H9 (cell line): ENCODE results near the gene TOMM70. TPM values are rescaled to one million over a fixed set of nuclear protein-coding genes. Genes with fewer than 3 reads are reported as not detected.

Experiments
- DNase-seq: peaks from one replicate; pipeline ENCODE4 v3.0.0-alpha.2; 2017
- H2AFZ ChIP-seq: one replicate; pipeline ENCODE4 v1.6.1; 2013; ENCODE audit warnings: mild to moderate bottlenecking, low read length, control low read depth, moderate library complexity
- H2AK5ac ChIP-seq: 2 replicates; pipeline ENCODE4 v1.6.1; 2013; ENCODE audit warnings: low read length, control low read depth, mixed read lengths; ENCODE audit not compliant: insufficient read length
- H2BK120ac ChIP-seq: one replicate; pipeline ENCODE4 v1.6.1; 2013; ENCODE audit warnings: low read depth, mild to moderate bottlenecking, low read length, control low read depth, inconsistent platforms; ENCODE audit not compliant: poor library complexity, severe bottlenecking
- H2BK12ac ChIP-seq: 2 replicates; pipeline ENCODE4 v1.6.1; 2013; ENCODE audit warnings: low read length, control low read depth, mixed read lengths, low read depth; ENCODE audit not compliant: insufficient read length
- H2BK15ac ChIP-seq: 2 replicates; pipeline ENCODE4 v1.6.1; 2013; ENCODE audit warnings: low read depth, low read length, control low read depth
- H2BK20ac ChIP-seq: one replicate; pipeline ENCODE4 v1.6.1; 2013; ENCODE audit warnings: low read depth, mild to moderate bottlenecking, low read length, control low read depth, inconsistent platforms; ENCODE audit not compliant: poor library complexity, severe bottlenecking
- H2BK5ac ChIP-seq: 2 replicates; pipeline ENCODE4 v1.6.1; 2013; ENCODE audit warnings: low read length, control low read depth, mixed read lengths; ENCODE audit not compliant: insufficient read length
- H3K14ac ChIP-seq: 2 replicates; pipeline ENCODE4 v1.6.1; 2013; ENCODE audit warnings: low read length, control low read depth; ENCODE audit not compliant: insufficient read depth
- H3K18ac ChIP-seq: 2 replicates; pipeline ENCODE4 v1.6.1; 2013; ENCODE audit warnings: low read depth, mild to moderate bottlenecking, mixed read lengths, low read length, control low read depth; ENCODE audit not compliant: insufficient read length
- H3K23ac ChIP-seq: 2 replicates; pipeline ENCODE4 v1.6.1; 2013; ENCODE audit warnings: low read length, control low read depth, mixed read lengths, low read depth; ENCODE audit not compliant: insufficient read length
- H3K23me2 ChIP-seq: 2 replicates; pipeline ENCODE4 v1.6.1; 2013; ENCODE audit warnings: low read depth, mild to moderate bottlenecking, mixed read lengths, low read length, control low read depth; ENCODE audit not compliant: insufficient read length, poor library complexity, severe bottlenecking
- H3K27ac ChIP-seq: 2 replicates; pipeline ENCODE4 v1.5.1; 2013; ENCODE audit warnings: low read length, control low read depth, mixed read lengths, low read depth; ENCODE audit not compliant: insufficient read length
- H3K27me3 ChIP-seq: 2 replicates; pipeline ENCODE4 v1.6.1; 2013; ENCODE audit warnings: low read length, control low read depth, inconsistent platforms; ENCODE audit not compliant: insufficient read depth
- H3K4ac ChIP-seq: 2 replicates; pipeline ENCODE4 v1.6.1; 2013; ENCODE audit warnings: low read depth, mild to moderate bottlenecking, control low read depth, inconsistent platforms, low read length, moderate library complexity
- H3K4me1 ChIP-seq: 2 replicates; pipeline ENCODE4 v1.6.1; 2013; ENCODE audit warnings: low read length, control low read depth, inconsistent platforms; ENCODE audit not compliant: insufficient read depth
- H3K4me2 ChIP-seq: 2 replicates; pipeline ENCODE4 v1.6.1; 2013; ENCODE audit warnings: low read length, control low read depth, mixed read lengths; ENCODE audit not compliant: insufficient read length, insufficient read depth
- H3K56ac ChIP-seq: 2 replicates; pipeline ENCODE4 v1.6.1; 2013; ENCODE audit warnings: low read depth, mild to moderate bottlenecking, mixed read lengths, low read length, control low read depth; ENCODE audit not compliant: insufficient read length
- H3K79me1 ChIP-seq: 2 replicates; pipeline ENCODE4 v1.6.1; 2013; ENCODE audit warnings: low read depth, mild to moderate bottlenecking, moderate library complexity, low read length, control low read depth, inconsistent platforms; ENCODE audit not compliant: insufficient read depth, poor library complexity, severe bottlenecking
- H3K79me2 ChIP-seq: 2 replicates; pipeline ENCODE4 v1.6.1; 2013; ENCODE audit warnings: low read length, control low read depth, inconsistent platforms; ENCODE audit not compliant: insufficient read depth
- H3K9ac ChIP-seq: 2 replicates; pipeline ENCODE4 v1.6.1; 2013; ENCODE audit warnings: low read length, control low read depth, mixed read lengths; ENCODE audit not compliant: insufficient read length; ENCODE audit errors: extremely low read depth
- H3K9me3 ChIP-seq: one replicate; pipeline ENCODE4 v1.6.1; 2013; ENCODE audit warnings: low read depth, low read length, inconsistent platforms; ENCODE audit not compliant: control insufficient read depth
- H3T11ph ChIP-seq: one replicate; pipeline ENCODE4 v1.6.1; 2013; ENCODE audit warnings: mild to moderate bottlenecking, low read length, control low read depth, inconsistent platforms
- H4K20me1 ChIP-seq: one replicate; pipeline ENCODE4 v1.6.1; 2013; ENCODE audit not compliant: control insufficient read depth, insufficient read length, insufficient read depth
- H4K5ac ChIP-seq: 2 replicates; pipeline ENCODE4 v1.6.1; 2013; ENCODE audit warnings: low read depth, mild to moderate bottlenecking, mixed read lengths, low read length, control low read depth; ENCODE audit not compliant: insufficient read length
- H4K8ac ChIP-seq: replicated peaks from 2 replicates; pipeline ENCODE4 v1.6.1; 2013; ENCODE audit warnings: low read length, control low read depth, mixed read lengths, low read depth; ENCODE audit not compliant: insufficient read length
- H4K91ac ChIP-seq: 2 replicates; pipeline ENCODE4 v1.6.1; 2013; ENCODE audit warnings: low read depth, mild to moderate bottlenecking, moderate library complexity, mixed read lengths, low read length, control low read depth; ENCODE audit not compliant: insufficient read length
- H3K27ac Mint-ChIP-seq, 3 experiments: 2 replicates in 2 of 3; 3 replicates in 1 of 3; pipeline ENCODE4 v1.8.0; 2020 to 2021; ENCODE audit warnings: mixed read lengths in 3 of 3, mild to moderate bottlenecking in 1 of 3, moderate library complexity in 1 of 3
- H3K27me3 Mint-ChIP-seq: 2 replicates; pipeline ENCODE4 v1.8.0; 2021; ENCODE audit warnings: low read depth, mild to moderate bottlenecking, moderate library complexity, mixed read lengths
- H3K36me3 Mint-ChIP-seq, 3 experiments: 2 replicates in 2 of 3; 3 replicates in 1 of 3; pipeline ENCODE4 v1.8.0; 2020 to 2021; ENCODE audit warnings: low read depth in 3 of 3, mixed read lengths in 3 of 3; ENCODE audit not compliant: insufficient read depth in 1 of 3
- H3K4me1 Mint-ChIP-seq, 2 experiments: 2 replicates each; pipeline ENCODE4 v1.8.0; 2020; ENCODE audit warnings: mixed read lengths in 2 of 2
- H3K4me3 Mint-ChIP-seq, 2 experiments: 2 replicates in 1 of 2; 3 replicates in 1 of 2; pipeline ENCODE4 v1.8.0; 2020 to 2021; ENCODE audit warnings: mild to moderate bottlenecking in 2 of 2, mixed read lengths in 2 of 2, moderate library complexity in 1 of 2
- H3K9me3 Mint-ChIP-seq, 2 experiments: 2 replicates in 1 of 2; 3 replicates in 1 of 2; pipeline ENCODE4 v1.8.0; 2020; ENCODE audit warnings: mild to moderate bottlenecking in 2 of 2, mixed read lengths in 2 of 2, moderate library complexity in 1 of 2
- WGBS: extraction: QIAGEN DNeasy Blood & Tissue Kit; methylation state at CpG from one replicate; pipeline ENCODE4 v1.1.7; 2013; ENCODE audit warnings: missing lambda C conversion rate, low lambda C conversion rate, mixed read lengths; ENCODE audit not compliant: insufficient read length; ENCODE audit errors: extremely low coverage; 5-methylcytosine and 5-hydroxymethylcytosine counted together
- total RNA-seq: library from RNA; stranded (reverse); gene quantifications from 2 replicates; pipeline ENCODE4 v1.2.1, GENCODE V29; 2021
- TF ChIP-seq, protein P1 (sequence below): fragments of 200-600 bp; sonication (generic); conservative IDR thresholded peaks from 3 replicates; pipeline ENCODE4 v1.8.0; 2021; ENCODE audit warnings: antibody characterized with exemption, mild to moderate bottlenecking

TOMM70 gene
- total RNA-seq, 1 experiment from 2014 or later = 53.0 TPM

DNA sequence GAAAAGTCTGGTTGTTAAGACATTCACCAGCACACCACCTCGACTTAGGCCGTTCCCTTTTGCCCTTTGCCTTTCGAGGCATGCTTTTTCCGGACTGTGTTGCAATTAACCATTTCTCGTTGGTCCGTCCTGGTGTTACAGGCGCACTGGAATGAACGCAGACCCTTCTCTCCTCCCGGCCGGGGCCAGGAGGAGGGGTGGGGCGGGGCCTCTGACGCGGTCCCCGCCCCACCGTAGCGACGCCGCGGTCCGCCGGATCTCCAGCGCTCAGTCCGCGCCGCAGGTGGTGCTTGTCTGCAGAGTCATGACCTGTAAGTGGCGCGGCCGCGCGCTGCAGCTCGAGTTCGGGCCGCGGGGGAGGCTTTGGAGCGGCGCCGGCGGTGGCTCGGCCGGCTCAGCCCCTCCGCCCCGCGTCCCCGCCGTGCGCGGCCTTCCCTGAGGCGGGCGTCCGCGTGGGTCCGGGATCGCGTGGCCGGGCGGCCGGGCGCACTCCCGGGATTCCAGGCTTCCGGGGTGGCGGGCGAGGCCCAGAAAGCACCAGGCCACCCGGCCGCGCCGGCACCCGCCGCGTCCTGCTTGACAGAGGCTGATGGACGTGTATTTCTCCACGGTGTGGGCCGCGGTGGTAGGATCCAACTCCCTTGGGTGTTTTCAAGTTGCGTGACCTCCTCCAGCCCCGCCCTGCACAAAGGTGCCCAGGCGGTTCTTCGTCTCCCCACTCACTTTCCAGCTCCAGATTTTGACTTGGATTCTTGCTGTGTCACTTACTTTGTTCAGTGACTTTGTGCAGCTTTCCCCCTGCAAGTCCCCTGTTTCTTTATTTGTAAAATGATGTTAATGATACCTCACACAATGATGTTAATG lies 66.2 kb downstream of the TOMM70 start, which contains the start of gene NIT2:
TSS of gene NIT2 (plus strand) at position 270 of the 864 bp plus-strand sequence. CDS start at position 305, 35 bp downstream.
- no peaks in the 10 kb centered on the region for H3K79me1 ChIP-seq
- DNase-seq = peak; percentile 94

More for the DNA sequence above, 66.2 kb downstream of the TOMM70 start, which contains the start of gene NIT2:
- Histone ChIP-seq H4K20me1 (no peaks in the 10 kb centered on the region), H3K4me2 (peak within 1 kb of the TSS; percentile 83), H3K9ac (peak within 1 kb of the TSS; percentile 71), H2BK120ac (peak within 1 kb of the TSS; percentile 7), H2AK5ac (no peak within 1 kb of the TSS), H3K23ac (no peak within 1 kb of the TSS), H4K91ac (no peak within 1 kb of the TSS), H2AFZ (peak within 1 kb of the TSS; percentile 65), H3K27me3 (no peaks in the 10 kb centered on the region), H3K27ac (peak within 1 kb of the TSS; percentile 2), H2BK12ac (no peak within 1 kb of the TSS), H3K4ac (no peak within 1 kb of the TSS), H4K5ac (peak within 1 kb of the TSS; percentile 11), H2BK5ac (no peak within 1 kb of the TSS), H3K9me3 (no peaks in the 10 kb centered on the region), H3K79me2 (no peaks in the 10 kb centered on the region), H3K18ac (peak within 1 kb of the TSS; percentile 88), H4K8ac (no peak within 1 kb of the TSS), H3K14ac (peak within 1 kb of the TSS; percentile 92), H3T11ph (no peak within 1 kb of the TSS), H3K56ac (peak within 1 kb of the TSS; percentile 13), H2BK15ac (no peak within 1 kb of the TSS), H2BK20ac (no peak within 1 kb of the TSS), H3K4me1 (no peaks in the 10 kb centered on the region), H3K23me2 (peaks cover 5% of the 10 kb centered on the region)
- Mint-ChIP-seq H3K36me3 (no peaks in the 10 kb centered on the region; a peak in 1 of 7 replicates), H3K4me3 (peak within 1 kb of the TSS; percentile 83 to 88), H3K27ac (peak within 1 kb of the TSS; percentile 2 to 95 (median 77); a peak in 5 of 7 replicates), H3K27me3 (peaks cover 11% of the 10 kb centered on the region), H3K9me3 (no peaks in the 10 kb centered on the region), H3K4me1 (peaks cover 16 to 17% of the 10 kb centered on the region in 2 experiments)
- TF ChIP-seq, protein P1, sequence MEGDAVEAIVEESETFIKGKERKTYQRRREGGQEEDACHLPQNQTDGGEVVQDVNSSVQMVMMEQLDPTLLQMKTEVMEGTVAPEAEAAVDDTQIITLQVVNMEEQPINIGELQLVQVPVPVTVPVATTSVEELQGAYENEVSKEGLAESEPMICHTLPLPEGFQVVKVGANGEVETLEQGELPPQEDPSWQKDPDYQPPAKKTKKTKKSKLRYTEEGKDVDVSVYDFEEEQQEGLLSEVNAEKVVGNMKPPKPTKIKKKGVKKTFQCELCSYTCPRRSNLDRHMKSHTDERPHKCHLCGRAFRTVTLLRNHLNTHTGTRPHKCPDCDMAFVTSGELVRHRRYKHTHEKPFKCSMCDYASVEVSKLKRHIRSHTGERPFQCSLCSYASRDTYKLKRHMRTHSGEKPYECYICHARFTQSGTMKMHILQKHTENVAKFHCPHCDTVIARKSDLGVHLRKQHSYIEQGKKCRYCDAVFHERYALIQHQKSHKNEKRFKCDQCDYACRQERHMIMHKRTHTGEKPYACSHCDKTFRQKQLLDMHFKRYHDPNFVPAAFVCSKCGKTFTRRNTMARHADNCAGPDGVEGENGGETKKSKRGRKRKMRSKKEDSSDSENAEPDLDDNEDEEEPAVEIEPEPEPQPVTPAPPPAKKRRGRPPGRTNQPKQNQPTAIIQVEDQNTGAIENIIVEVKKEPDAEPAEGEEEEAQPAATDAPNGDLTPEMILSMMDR = no peak
- no CpG with 5 or more reads among the region's 77 CpGs for WGBS
